ENCODE results near the gene ADAMTS4. TPM values are rescaled to one million over a fixed set of nuclear protein-coding genes. Genes with fewer than 3 reads are reported as not detected.
"Not testable (repeated sequence)": the region's sequence is repeated elsewhere in the genome, so short reads cannot be mapped to it uniquely, and the experiment has no call there.

The ADAMTS4 gene
- total RNA-seq = 0.62 TPM

- DNase-seq = peak; percentile 81
These were observed at the start of gene ADAMTS4 for GRCh38 chr1:161198897-161199431. ADAMTS4 (minus strand) TSS chr1:161199054; CDS start chr1:161198627, 427 bp downstream.

GRCh38 chr1:161244888-161245287 lies 46.0 kb upstream of the ADAMTS4 start:
- no peak for DNase-seq

- DNase-seq = no peak
These were observed 43.5 kb upstream of the ADAMTS4 start for GRCh38 chr1:161242313-161242712.

- no peak for DNase-seq
These were observed 42.8 kb upstream of the ADAMTS4 start for GRCh38 chr1:161241682-161242081.

GRCh38 chr1:161238039-161238473 lies 39.2 kb upstream of the ADAMTS4 start, which contains the start of gene NR1I3:
NR1I3 (minus strand) TSS chr1:161238203; CDS start chr1:161236565, 1,638 bp downstream.
- no peak for DNase-seq

- no peak for DNase-seq
These were observed 37.3 kb upstream of the ADAMTS4 start for GRCh38 chr1:161235957-161236775.

GRCh38 chr1:161233102-161233501 lies 34.2 kb upstream of the ADAMTS4 start:
- DNase-seq = no peak

- DNase-seq = no peak
These were observed 31.9 kb upstream of the ADAMTS4 start for GRCh38 chr1:161230762-161231161.

GRCh38 chr1:161229896-161230295 lies 31.0 kb upstream of the ADAMTS4 start:
- no peak for DNase-seq

- no peak for DNase-seq
These were observed 29.2 kb upstream of the ADAMTS4 start for GRCh38 chr1:161228032-161228431.

GRCh38 chr1:161227196-161227871 lies 28.5 kb upstream of the ADAMTS4 start:
- DNase-seq = peak; percentile 65

- no peak for DNase-seq
These were observed 27.9 kb upstream of the ADAMTS4 start for GRCh38 chr1:161226759-161227158.

GRCh38 chr1:161226320-161226711 lies 27.5 kb upstream of the ADAMTS4 start:
- no peak for DNase-seq

- peak; percentile 95 for DNase-seq
These were observed 26.9 kb upstream of the ADAMTS4 start, which contains the start of gene TOMM40L for GRCh38 chr1:161225534-161226319. TOMM40L (plus strand) TSS chr1:161226060; CDS start chr1:161226490, 430 bp downstream.

- no peak for DNase-seq
These were observed 26.3 kb upstream of the ADAMTS4 start for GRCh38 chr1:161225178-161225533.

GRCh38 chr1:161224695-161225087 lies 25.8 kb upstream of the ADAMTS4 start:
- not testable (repeated sequence) for DNase-seq

- DNase-seq = no peak
These were observed 25.2 kb upstream of the ADAMTS4 start for GRCh38 chr1:161223805-161224694.

- DNase-seq = no peak
These were observed 23.5 kb upstream of the ADAMTS4 start for GRCh38 chr1:161222175-161223019.

- no peak for DNase-seq
These were observed 21.1 kb upstream of the ADAMTS4 start for GRCh38 chr1:161220002-161220401.

Measured in occipital lobe (tissue), 2 donors.